Gastrocnemius medialis (tissue), 4 donors: ENCODE data around the gene IGSF9B. TPM values are rescaled to one million over a fixed set of nuclear protein-coding genes. Genes with fewer than 3 reads are reported as not detected.

ENCODE experiments used
- ATAC-seq, 2 donors: fragments of 150-250 bp; one replicate each; pipeline ENCODE4 v1.9.1; 2016
- DNase-seq, 2 donors: peaks; one replicate each; pipeline ENCODE4 v3.0.0-alpha.2; 2019
- H3K27ac ChIP-seq, 4 donors: fragments of 200-600 bp; sonication (generic); 1 replicate in 1 of 4; 2 replicates in 3 of 4; pipeline ENCODE4 v1.5.1; 2016 to 2018; ENCODE audit warnings: mild to moderate bottlenecking in 2 of 4, moderate library complexity in 1 of 4
- H3K27me3 ChIP-seq, 3 donors: fragments of 200-600 bp; sonication (generic) in 2 of 3; 1 replicate in 1 of 3; 2 replicates in 2 of 3; pipeline versions ENCODE4 v1.5.1 to v1.6.0; 2016 to 2019; ENCODE audit warnings: mild to moderate bottlenecking in 1 of 3, moderate library complexity in 1 of 3
- H3K36me3 ChIP-seq, 2 donors: fragments of 200-600 bp; sonication (generic) in 1 of 2; one replicate each; pipeline ENCODE4 v1.5.1; 2017 to 2018
- H3K4me1 ChIP-seq, 2 donors: fragments of 200-600 bp; sonication (generic) in 1 of 2; one replicate each; pipeline ENCODE4 v1.5.1; 2016 to 2017; ENCODE audit warnings: mild to moderate bottlenecking in 2 of 2
- H3K4me3 ChIP-seq, 4 donors: fragments of 200-600 bp; sonication (generic) in 3 of 4; 1 replicate in 1 of 4; 2 replicates in 3 of 4; pipeline ENCODE4 v1.5.1; 2016 to 2019; ENCODE audit warnings: mild to moderate bottlenecking in 2 of 4
- H3K9me3 ChIP-seq, 3 donors: fragments of 200-600 bp; sonication (generic) in 2 of 3; 1 replicate in 1 of 3; 2 replicates in 2 of 3; pipeline ENCODE4 v1.5.1; 2016 to 2019
- POLR2A ChIP-seq, 2 donors: fragments of 450-650 bp; IDR thresholded peaks; one replicate each; pipeline ENCODE4 v1.6.1; 2017; ENCODE audit warnings: antibody characterized with exemption in 2 of 2, mild to moderate bottlenecking in 2 of 2, moderate library complexity in 2 of 2
- in situ Hi-C, 4 donors: fragments of 200-750 bp; cut with MboI; loops; one replicate each; pipeline versions ENCODE4 v1.15.0 to v1.8.0; 2017; ENCODE audit warnings: low sequenced_read_pairs in 4 of 4
- intact Hi-C: fragments of 100-400 bp; cut with DNase I; formaldehyde crosslinking; loops from one replicate; pipeline ENCODE4 v1.15.1; 2023; ENCODE audit warnings: low total_unique reads
- total RNA-seq, 4 donors: library from RNA; depleted of rRNA; stranded (reverse); fragments of >200 nt; gene quantifications; one replicate each; pipeline versions ENCODE4 v1.1.0 to v1.2.3, GENCODE V29; 2016
- TF ChIP-seq, protein P1 (sequence below), 5 experiments: fragments of 450-650 bp in 3 of 5; fragments of 200-600 bp in 2 of 5; sonication (generic) in 2 of 5; IDR thresholded peaks in 4 of 5; conservative IDR thresholded peaks in 1 of 5; 1 replicate in 4 of 5; 2 replicates in 1 of 5; pipeline ENCODE4 v1.5.1; 2016 to 2019; ENCODE audit warnings: antibody characterized with exemption in 5 of 5, mild to moderate bottlenecking in 3 of 5, moderate library complexity in 3 of 5

The IGSF9B gene
- total RNA-seq, 4 donors from 2014 or later = 0.07 to 2.5 (median 1.4) TPM

DNA sequence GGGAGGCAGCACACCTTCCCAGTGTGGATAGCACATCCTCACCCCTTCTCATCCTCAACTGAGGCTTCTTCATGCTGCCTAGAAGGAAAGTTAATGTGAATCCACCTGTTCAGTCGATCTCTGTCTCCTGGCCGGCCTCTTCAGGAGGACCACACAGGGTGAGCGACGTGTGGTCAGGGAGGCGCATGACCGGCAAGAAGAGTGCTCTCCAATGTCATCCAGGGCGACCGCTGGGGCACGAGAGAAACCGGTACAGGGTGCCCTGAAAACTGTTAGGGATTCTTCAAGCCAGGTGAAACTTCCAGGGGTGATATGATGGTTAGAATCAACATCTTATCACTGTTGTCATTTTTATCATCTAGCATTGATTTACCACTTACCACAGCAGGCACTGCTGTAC is 43.0 kb downstream of the IGSF9B start:
- Histone ChIP-seq H3K36me3 (peaks cover 0 to 9% of the 10 kb centered on the region in 2 donors), H3K4me3 (no peak overlapping the region), H3K4me1 (no peaks in the 10 kb centered on the region), H3K9me3 (no peaks in the 10 kb centered on the region), H3K27me3 (no peaks in the 10 kb centered on the region), H3K27ac (no peak overlapping the region)
- intact Hi-C loops (no loop called here), in situ Hi-C loops (no loop called here)
- DNase-seq = no peak
- no peak for TF ChIP-seq POLR2A (IDR thresholded peaks at IDR 0.05)
- TF ChIP-seq, protein P1, sequence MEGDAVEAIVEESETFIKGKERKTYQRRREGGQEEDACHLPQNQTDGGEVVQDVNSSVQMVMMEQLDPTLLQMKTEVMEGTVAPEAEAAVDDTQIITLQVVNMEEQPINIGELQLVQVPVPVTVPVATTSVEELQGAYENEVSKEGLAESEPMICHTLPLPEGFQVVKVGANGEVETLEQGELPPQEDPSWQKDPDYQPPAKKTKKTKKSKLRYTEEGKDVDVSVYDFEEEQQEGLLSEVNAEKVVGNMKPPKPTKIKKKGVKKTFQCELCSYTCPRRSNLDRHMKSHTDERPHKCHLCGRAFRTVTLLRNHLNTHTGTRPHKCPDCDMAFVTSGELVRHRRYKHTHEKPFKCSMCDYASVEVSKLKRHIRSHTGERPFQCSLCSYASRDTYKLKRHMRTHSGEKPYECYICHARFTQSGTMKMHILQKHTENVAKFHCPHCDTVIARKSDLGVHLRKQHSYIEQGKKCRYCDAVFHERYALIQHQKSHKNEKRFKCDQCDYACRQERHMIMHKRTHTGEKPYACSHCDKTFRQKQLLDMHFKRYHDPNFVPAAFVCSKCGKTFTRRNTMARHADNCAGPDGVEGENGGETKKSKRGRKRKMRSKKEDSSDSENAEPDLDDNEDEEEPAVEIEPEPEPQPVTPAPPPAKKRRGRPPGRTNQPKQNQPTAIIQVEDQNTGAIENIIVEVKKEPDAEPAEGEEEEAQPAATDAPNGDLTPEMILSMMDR (IDR thresholded peaks at IDR 0.05 in 4 of 5, conservative IDR thresholded peaks at IDR 0.05 in 1 of 5) = no peak
- no peak for ATAC-seq

DNA sequence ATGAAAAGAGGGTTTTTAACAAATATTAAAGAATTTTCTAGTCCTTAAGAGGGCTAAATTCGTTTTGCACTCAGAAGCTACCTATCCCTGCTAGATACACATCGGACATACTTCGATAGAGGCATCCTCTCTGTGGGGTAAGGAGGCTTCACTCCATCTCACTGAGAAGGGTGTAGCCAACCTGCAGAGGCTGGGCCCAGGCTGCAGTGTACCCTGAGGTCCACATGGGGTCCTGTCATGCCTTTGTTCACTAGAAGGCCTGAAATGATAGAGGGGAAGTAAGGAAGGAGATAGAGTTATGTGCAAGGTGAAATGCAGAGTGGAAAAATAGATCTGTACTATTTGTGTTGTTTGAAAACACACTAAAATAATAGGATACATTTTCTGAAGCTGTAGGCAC is 45.6 kb downstream of the IGSF9B start:
- DNase-seq (no peak), ATAC-seq (no peak)
- Histone ChIP-seq H3K9me3 (no peaks in the 10 kb centered on the region), H3K27me3 (no peaks in the 10 kb centered on the region), H3K36me3 (peaks cover 0 to 15% of the 10 kb centered on the region in 2 donors), H3K27ac (no peak overlapping the region), H3K4me1 (no peaks in the 10 kb centered on the region), H3K4me3 (no peak overlapping the region)
- intact Hi-C loops (no loop called here), in situ Hi-C loops (no loop called here)
- TF ChIP-seq, protein P1 (IDR thresholded peaks at IDR 0.05 in 4 of 5, conservative IDR thresholded peaks at IDR 0.05 in 1 of 5) = no peak
- no peak for TF ChIP-seq POLR2A (IDR thresholded peaks at IDR 0.05)

DNA sequence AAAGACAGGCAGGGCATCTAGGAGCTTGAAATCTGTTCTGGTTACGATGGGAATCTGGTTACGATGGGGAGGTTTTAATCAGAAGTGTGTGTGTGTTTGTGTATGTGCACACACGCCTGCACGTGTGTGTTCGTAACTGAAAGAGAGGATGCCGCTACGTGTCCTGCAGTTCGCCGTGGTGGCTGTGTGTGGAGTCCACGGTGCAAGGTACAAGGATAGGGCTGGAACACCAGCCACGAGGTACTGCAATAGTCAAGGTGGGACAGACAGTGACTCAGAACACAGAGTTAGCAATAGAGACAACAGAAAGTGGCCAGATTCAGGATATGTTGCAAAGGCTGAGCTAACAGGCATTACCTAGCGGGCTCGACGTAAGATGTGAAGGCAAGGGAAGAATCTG is 46.7 kb downstream of the IGSF9B start:
- in situ Hi-C loops = no loop called here
- H3K36me3 ChIP-seq = peaks cover 0 to 15% of the 10 kb centered on the region in 2 donors

DNA sequence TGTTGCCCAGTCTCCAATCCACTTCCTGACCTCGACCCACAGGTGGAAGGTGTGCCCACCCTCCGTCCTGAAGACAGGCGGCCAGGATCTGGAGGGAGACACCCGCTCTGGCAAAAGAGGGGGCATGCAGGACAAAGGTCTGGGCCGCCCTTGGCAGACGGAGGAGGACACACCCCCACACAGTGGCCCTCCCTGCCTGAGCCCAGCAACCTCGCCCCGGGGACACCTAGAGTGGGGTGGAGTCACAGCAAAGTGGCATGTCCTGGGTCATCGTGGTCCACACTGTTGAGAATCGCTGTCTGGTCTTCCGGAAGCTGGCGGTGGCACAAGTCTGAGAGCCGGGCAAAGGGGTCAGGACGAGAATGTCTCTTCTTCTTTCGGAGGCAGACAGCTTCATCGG is 47.9 kb downstream of the IGSF9B start:
- DNase-seq (no peak), ATAC-seq (no peak)
- Histone ChIP-seq H3K27me3 (no peaks in the 10 kb centered on the region), H3K4me3 (no peak overlapping the region), H3K4me1 (no peaks in the 10 kb centered on the region), H3K27ac (no peak overlapping the region), H3K36me3 (peaks cover 0 to 15% of the 10 kb centered on the region in 2 donors), H3K9me3 (no peaks in the 10 kb centered on the region)
- no peak for TF ChIP-seq POLR2A (IDR thresholded peaks at IDR 0.05)
- TF ChIP-seq, protein P1 (IDR thresholded peaks at IDR 0.05 in 4 of 5, conservative IDR thresholded peaks at IDR 0.05 in 1 of 5) = no peak
- intact Hi-C loops (no loop called here), in situ Hi-C loops (no loop called here)

More for the DNA sequence above, 46.7 kb downstream of the IGSF9B start:
- TF ChIP-seq POLR2A (IDR thresholded peaks at IDR 0.05) = no peak
- TF ChIP-seq, protein P1 (IDR thresholded peaks at IDR 0.05 in 4 of 5, conservative IDR thresholded peaks at IDR 0.05 in 1 of 5) = no peak
- H3K27me3 ChIP-seq = no peaks in the 10 kb centered on the region
- H3K9me3 ChIP-seq = no peaks in the 10 kb centered on the region
- ATAC-seq (no peak), DNase-seq (no peak)
- H3K4me3 ChIP-seq = no peak overlapping the region
- H3K4me1 ChIP-seq = no peaks in the 10 kb centered on the region
- intact Hi-C loops = no loop called here
- H3K27ac ChIP-seq = no peak overlapping the region

DNA sequence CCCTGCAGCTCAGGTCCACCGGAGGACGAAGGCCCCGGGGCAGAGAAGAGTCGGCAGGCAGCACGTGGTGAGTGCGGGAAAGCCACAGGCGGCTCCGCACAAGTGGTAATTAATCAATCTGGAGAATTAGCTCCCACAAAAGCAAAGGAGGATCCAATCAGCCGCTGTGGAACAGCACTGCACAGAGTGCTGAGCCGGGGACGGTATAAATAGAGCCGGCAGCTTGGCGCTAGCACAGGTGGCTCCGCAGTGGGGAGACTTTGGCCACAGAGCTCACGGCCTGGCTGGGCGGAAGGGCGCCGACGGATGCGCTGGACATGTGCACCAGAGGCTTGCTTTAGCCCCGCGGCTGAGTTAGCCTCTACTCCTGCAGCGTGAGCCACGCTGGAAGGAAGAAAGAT is 48.9 kb downstream of the IGSF9B start:
- H3K4me3 ChIP-seq = no peak overlapping the region
- intact Hi-C loops = no loop called here
- no peak for ATAC-seq
- DNase-seq = no peak
- H3K27me3 ChIP-seq = no peaks in the 10 kb centered on the region
- no peaks in the 10 kb centered on the region for H3K9me3 ChIP-seq
- H3K27ac ChIP-seq = no peak overlapping the region
- in situ Hi-C loops = no loop called here
- no peaks in the 10 kb centered on the region for H3K4me1 ChIP-seq
- peaks cover 0 to 15% of the 10 kb centered on the region in 2 donors for H3K36me3 ChIP-seq
- TF ChIP-seq, protein P1 (IDR thresholded peaks at IDR 0.05 in 4 of 5, conservative IDR thresholded peaks at IDR 0.05 in 1 of 5) = no peak
